Esophagus squamous epithelium (tissue), 5 donors: ENCODE measurements around the gene CPB1. TPM values are rescaled to one million over a fixed set of nuclear protein-coding genes. Genes with fewer than 3 reads are reported as not detected.

Source experiments
- DNase-seq: peaks from one replicate; lab custom pipeline; 2025; lab: John Stamatoyannopoulos, UW
- H3K27ac ChIP-seq, 4 donors: fragments of 200-600 bp; sonication (generic); one replicate each; pipeline ENCODE4 v1.5.1; 2016 to 2019; ENCODE audit warnings: mild to moderate bottlenecking in 1 of 4
- H3K27me3 ChIP-seq, 4 donors: fragments of 200-600 bp; sonication (generic); 1 replicate in 3 of 4; 2 replicates in 1 of 4; pipeline versions ENCODE4 v1.5.1 to v1.6.0; 2017 to 2021; ENCODE audit warnings: antibody characterized with exemption in 1 of 4
- H3K36me3 ChIP-seq, 3 donors: fragments of 200-600 bp; sonication (generic); one replicate each; pipeline ENCODE4 v1.5.1; 2016 to 2019
- H3K4me1 ChIP-seq, 3 donors: fragments of 200-600 bp; sonication (generic); one replicate each; pipeline ENCODE4 v1.5.1; 2017 to 2019
- H3K4me3 ChIP-seq, 4 donors: fragments of 200-600 bp; sonication (generic); 1 replicate in 3 of 4; 2 replicates in 1 of 4; pipeline ENCODE4 v1.5.1; 2016 to 2019; ENCODE audit warnings: mild to moderate bottlenecking in 2 of 4, moderate library complexity in 1 of 4
- H3K9me3 ChIP-seq, 3 donors: fragments of 200-600 bp; sonication (generic); one replicate each; pipeline ENCODE4 v1.5.1; 2016 to 2019
- POLR2A ChIP-seq, 4 donors: fragments of 450-650 bp; IDR thresholded peaks; one replicate each; pipeline ENCODE4 v1.6.1; 2017; ENCODE audit warnings: antibody characterized with exemption in 4 of 4, mild to moderate bottlenecking in 4 of 4, moderate library complexity in 3 of 4
- WGBS, 2 donors: methylation state at CpG; one replicate each; pipeline ENCODE4 v1.1.5; 2018; 5-methylcytosine and 5-hydroxymethylcytosine counted together
- intact Hi-C: fragments of 100-400 bp; cut with DNase I; formaldehyde crosslinking; loops from one replicate; pipeline ENCODE4 v1.15.0; 2022
- total RNA-seq, 4 donors: library from RNA; depleted of rRNA; stranded (reverse); fragments of >200 nt; gene quantifications; one replicate each; pipeline ENCODE4 v1.1.0, GENCODE V29; 2016
- TF ChIP-seq, protein P1 (sequence below), 6 experiments: fragments of 450-650 bp in 4 of 6; fragments of 200-600 bp in 2 of 6; sonication (generic) in 2 of 6; IDR thresholded peaks; one replicate each; pipeline ENCODE4 v1.5.1; 2016 to 2019; ENCODE audit warnings: antibody characterized with exemption in 6 of 6, mild to moderate bottlenecking in 4 of 6, moderate library complexity in 4 of 6
- donor health status: DM: yes; HTN: yes; CAD: no.

CPB1 gene
- total RNA-seq, 4 donors from 2014 or later = not detected

DNA sequence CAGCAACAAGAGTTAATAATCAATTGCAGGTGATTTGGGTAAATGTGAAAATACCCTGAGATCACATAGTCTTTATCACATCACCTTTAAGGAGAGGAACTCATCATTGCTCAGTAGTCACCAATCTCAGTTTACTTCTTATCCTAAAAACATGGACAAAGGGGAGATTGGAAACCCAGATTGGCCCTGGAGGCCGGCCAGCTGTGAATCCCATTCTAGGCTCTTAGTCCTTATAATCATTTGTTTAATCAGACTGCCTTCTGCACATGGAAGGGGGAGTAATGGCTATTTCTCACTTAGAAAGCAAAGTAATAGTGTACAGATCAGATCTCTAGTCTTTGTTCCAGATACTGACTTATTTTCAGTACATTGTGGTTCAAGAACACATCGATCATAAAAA, 37.2 kb upstream of the CPB1 start:
- no peak overlapping the region for H3K4me3 ChIP-seq

DNA sequence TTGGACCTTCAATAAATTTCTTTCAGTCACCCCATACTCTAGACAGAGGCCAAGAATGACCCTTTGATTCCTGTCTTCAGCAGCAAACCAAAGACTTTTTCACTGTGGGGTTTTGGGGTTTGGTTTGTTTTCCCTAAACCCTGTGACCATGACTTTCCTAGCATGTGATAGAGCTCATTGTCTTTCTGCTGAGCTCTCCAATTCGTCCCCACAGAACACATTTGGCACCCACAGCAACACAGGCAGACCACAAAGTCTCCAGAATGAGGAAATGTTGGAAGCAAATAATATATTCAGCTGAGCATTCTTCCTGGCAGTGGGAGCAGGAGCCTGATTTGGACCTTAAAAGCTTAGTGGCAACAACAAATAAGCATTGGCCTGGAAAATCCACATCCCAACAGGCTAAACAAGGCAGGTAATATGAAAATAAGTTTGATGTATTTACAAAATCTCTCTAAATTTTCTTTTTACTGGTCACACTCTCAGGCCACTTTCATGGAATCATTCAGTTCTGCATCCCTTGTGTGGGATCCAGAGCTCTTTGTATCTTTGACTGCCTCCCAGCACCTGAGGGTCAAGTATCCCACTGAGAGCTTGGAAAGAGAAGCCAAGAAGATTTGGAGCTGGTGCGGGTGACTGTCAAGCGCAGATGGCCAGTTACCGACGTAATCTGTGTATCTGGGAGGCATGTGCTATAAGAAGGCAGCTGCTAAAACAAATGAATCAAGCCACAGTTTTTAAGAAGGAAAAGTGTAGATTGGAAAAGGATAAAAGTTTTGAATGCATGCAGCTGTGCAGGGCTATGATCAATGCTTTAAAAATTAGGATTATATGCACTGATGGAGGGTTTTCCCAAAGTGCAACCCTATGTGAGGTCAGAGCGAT, 36.5 kb upstream of the CPB1 start:
- intact Hi-C loops = no loop called here

More for the DNA sequence above, 37.2 kb upstream of the CPB1 start:
- TF ChIP-seq, protein P1, sequence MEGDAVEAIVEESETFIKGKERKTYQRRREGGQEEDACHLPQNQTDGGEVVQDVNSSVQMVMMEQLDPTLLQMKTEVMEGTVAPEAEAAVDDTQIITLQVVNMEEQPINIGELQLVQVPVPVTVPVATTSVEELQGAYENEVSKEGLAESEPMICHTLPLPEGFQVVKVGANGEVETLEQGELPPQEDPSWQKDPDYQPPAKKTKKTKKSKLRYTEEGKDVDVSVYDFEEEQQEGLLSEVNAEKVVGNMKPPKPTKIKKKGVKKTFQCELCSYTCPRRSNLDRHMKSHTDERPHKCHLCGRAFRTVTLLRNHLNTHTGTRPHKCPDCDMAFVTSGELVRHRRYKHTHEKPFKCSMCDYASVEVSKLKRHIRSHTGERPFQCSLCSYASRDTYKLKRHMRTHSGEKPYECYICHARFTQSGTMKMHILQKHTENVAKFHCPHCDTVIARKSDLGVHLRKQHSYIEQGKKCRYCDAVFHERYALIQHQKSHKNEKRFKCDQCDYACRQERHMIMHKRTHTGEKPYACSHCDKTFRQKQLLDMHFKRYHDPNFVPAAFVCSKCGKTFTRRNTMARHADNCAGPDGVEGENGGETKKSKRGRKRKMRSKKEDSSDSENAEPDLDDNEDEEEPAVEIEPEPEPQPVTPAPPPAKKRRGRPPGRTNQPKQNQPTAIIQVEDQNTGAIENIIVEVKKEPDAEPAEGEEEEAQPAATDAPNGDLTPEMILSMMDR (IDR thresholded peaks at IDR 0.05) = no peak
- no peak for TF ChIP-seq POLR2A (IDR thresholded peaks at IDR 0.05)
- 63 to 73% methylated on average over 2 of the region's 2 CpGs for WGBS, 2 donors
- DNase-seq = no peak
- Histone ChIP-seq H3K27me3 (no peaks in the 10 kb centered on the region), H3K36me3 (no peaks in the 10 kb centered on the region), H3K27ac (peak overlapping the region in 2 of 4 donors; percentile 23 to 67), H3K9me3 (peaks cover 0 to 3% (median 0%) of the 10 kb centered on the region in 3 donors), H3K4me1 (no peaks in the 10 kb centered on the region)
- intact Hi-C loops = no loop called here

DNA sequence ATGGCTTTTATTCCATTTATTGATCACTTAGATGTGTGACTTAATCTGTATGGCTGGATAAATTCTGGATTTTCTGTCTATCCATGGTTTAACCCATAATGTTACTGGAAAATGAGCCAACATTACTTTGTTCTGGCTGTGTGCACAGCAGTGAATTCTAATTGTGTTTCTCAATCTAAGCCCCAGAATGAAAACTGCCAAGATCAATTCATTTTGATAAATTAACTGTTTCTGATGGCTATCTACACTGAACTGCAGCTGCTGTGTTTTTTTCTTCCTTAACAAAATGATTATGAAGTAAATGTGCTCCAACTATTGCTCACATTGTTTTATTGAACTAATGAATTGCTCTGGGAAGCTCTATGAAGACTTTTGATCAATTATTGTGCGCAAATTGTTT, 35.7 kb upstream of the CPB1 start:
- no peak for TF ChIP-seq POLR2A (IDR thresholded peaks at IDR 0.05)
- TF ChIP-seq, protein P1 (IDR thresholded peaks at IDR 0.05) = no peak
- no peak overlapping the region for H3K4me3 ChIP-seq
- H3K27me3 ChIP-seq = no peaks in the 10 kb centered on the region
- no peak for DNase-seq
- WGBS, 2 donors = 94 to 100% methylated on average over 1 of the region's 1 CpG
- H3K4me1 ChIP-seq = no peaks in the 10 kb centered on the region
- H3K27ac ChIP-seq = no peak overlapping the region
- intact Hi-C loops = no loop called here
- H3K36me3 ChIP-seq = no peaks in the 10 kb centered on the region
- no peaks in the 10 kb centered on the region for H3K9me3 ChIP-seq

More for the DNA sequence above, 36.5 kb upstream of the CPB1 start:
- TF ChIP-seq POLR2A (IDR thresholded peaks at IDR 0.05) = no peak
- TF ChIP-seq, protein P1 (IDR thresholded peaks at IDR 0.05) = no peak
- Histone ChIP-seq H3K9me3 (peaks cover 0 to 1% (median 0%) of the 10 kb centered on the region in 3 donors), H3K4me1 (no peaks in the 10 kb centered on the region), H3K36me3 (no peaks in the 10 kb centered on the region), H3K4me3 (no peak overlapping the region), H3K27ac (peak overlapping the region in 2 of 4 donors; percentile 23 to 67), H3K27me3 (no peaks in the 10 kb centered on the region)
- WGBS, 2 donors = 64 to 65% methylated on average over 6 of the region's 6 CpGs
- no peak for DNase-seq

DNA sequence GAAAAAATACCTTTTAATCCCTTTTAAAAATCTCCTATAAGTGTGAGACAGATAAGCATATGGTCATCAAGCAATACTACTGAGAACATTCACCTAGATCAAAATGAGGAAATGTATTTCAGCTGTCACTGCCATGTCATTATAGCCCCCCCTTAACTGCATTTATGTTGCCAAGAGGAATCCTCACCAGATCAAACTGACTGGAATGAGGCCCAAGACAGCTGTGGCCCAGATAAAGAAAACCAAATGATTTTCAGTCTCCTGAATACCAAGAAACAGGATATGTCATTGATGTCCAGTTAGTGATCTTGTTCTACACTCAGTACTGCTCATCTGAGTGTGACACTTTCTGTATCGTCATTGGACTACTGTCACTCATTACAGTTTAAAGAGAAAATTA, 35.1 kb upstream of the CPB1 start:
- no peak for TF ChIP-seq POLR2A (IDR thresholded peaks at IDR 0.05)
- TF ChIP-seq, protein P1 (IDR thresholded peaks at IDR 0.05) = no peak
- no peaks in the 10 kb centered on the region for H3K36me3 ChIP-seq
- H3K27me3 ChIP-seq = no peaks in the 10 kb centered on the region
- no peaks in the 10 kb centered on the region for H3K4me1 ChIP-seq
- no peak for DNase-seq
- H3K9me3 ChIP-seq = no peaks in the 10 kb centered on the region
- WGBS, 2 donors = 68 to 70% methylated on average over 1 of the region's 1 CpG
- no peak overlapping the region for H3K4me3 ChIP-seq
- intact Hi-C loops = no loop called here
- H3K27ac ChIP-seq = no peak overlapping the region

DNA sequence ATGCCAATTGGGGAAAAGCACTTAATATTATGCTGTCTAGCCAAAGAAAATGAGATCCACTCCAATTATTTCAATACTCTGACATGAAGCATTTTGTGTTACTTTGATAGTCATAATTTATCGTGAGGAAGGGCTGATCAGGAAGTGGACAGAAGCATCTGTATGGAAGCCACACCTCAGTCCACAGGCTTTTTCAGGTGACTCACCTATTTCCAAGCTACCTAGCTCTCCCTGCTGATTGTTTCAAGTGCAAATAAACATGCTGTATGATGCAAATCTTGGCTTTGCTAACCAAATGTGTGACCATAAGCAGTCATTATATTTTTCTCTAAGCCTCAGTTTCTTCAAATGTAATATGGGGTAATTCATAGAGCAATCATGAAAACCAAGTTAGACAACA, 30.8 kb upstream of the CPB1 start:
- H3K27ac ChIP-seq = no peak overlapping the region
- intact Hi-C loops = no loop called here
- WGBS, 2 donors = 23 to 59% methylated on average over 1 of the region's 1 CpG
- no peaks in the 10 kb centered on the region for H3K9me3 ChIP-seq
- no peak for TF ChIP-seq POLR2A (IDR thresholded peaks at IDR 0.05)
- TF ChIP-seq, protein P1 (IDR thresholded peaks at IDR 0.05) = no peak
- DNase-seq = no peak
- no peaks in the 10 kb centered on the region for H3K36me3 ChIP-seq
- H3K4me3 ChIP-seq = no peak overlapping the region
- no peaks in the 10 kb centered on the region for H3K27me3 ChIP-seq
- H3K4me1 ChIP-seq = no peaks in the 10 kb centered on the region
